ENCODE measurements around the gene UTP3.
"Not testable (repeated sequence)": the region's sequence is repeated elsewhere in the genome, so short reads cannot be mapped to it uniquely, and the experiment has no call there.

The UTP3 gene

DNA sequence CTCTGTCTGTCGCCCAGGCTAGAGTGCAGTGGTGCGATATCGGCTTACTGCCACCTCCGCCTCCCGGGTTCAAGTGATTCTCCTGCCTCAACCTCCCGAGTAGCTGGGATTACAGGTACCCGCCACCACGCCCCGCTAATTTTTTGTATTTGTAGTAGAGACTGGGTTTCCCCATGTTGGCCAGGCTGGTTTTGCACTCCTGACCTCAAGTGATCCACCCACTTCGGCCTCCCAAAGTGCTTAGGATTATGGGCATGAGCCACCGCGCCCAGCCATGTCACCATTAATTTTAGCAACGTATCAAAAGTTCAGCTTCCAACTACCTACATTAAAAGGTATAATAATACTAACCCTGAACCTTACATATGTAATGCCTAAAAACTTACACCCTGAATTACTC, 940 bp upstream of the UTP3 start:
- no peak for DNase-seq (ENCODE audit: low spot score)

DNA sequence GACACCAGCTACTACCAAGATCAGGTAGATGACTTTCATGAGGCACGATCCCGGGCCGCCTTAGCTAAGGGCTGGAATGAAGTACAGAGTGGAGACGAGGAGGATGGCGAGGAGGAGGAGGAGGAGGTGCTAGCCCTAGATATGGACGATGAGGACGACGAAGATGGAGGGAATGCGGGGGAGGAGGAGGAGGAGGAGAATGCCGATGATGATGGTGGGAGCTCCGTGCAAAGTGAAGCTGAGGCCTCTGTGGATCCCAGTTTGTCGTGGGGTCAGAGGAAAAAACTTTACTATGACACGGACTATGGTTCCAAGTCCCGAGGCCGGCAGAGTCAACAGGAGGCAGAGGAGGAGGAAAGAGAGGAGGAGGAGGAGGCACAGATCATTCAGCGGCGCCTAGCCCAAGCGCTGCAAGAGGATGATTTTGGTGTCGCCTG, 481 bp downstream of the UTP3 start:
- no peak for DNase-seq (ENCODE audit: low spot score)

DNA sequence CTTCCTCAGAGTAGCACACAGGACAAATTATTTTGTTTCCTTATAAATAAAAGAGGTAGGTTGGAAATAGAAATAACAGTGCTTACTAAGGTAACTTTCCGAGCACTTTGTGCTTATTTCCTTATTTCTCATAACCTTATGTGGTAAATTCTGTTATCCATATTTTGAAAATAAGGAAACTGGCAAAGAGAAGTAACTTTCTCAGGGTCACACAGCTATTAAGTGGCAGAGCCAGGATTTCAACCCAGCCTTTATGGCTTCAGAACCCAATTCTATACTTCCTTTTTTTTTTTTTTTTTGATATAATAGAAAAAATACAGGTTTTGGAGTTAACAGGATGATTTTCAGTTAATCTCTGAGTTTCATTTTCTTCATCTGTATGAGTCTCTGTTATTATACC, 3.3 kb downstream of the UTP3 start:
- DNase-seq (ENCODE audit: low spot score) = no peak

DNA sequence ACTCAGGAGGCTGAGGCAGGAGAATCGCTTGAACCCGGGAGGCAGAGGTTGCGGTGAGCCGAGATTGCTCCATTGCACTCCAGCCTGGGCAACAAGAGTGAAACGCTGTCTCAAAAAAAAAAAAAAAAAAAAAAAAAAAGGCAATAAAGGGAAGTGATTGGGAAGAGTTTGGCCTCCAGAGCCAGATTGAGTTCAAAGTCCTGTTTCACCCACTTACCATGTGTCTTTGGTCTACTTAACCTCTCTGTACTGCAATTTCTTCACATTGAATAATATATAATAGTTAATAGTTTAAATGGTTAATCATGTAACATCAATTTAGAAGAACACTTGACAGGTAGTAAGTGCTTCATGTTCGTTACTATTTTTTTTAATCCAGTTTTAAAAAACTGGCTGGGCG, 6.3 kb downstream of the UTP3 start:
- not testable (repeated sequence) for DNase-seq (ENCODE audit: low spot score)

DNA sequence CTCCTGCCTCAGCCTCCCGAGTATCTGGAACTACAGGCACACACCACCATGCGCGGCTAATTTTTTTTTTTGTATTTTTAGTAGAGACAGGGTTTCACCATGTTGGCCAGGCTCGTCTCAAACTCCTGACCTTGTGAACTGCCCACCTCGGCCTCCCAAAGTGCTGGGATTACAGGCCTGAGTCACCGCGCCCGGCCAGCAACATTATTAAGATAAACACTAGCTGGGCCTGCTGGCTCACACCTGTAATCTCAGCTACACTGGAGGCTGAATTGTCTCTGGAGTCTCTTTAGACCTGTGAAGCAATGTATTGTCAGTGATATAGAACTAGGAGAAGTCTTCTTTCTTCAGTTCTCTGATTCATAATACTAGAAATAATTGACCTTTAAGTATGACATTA, 10.1 kb downstream of the UTP3 start:
- not testable (repeated sequence) for DNase-seq (ENCODE audit: low spot score)

DNA sequence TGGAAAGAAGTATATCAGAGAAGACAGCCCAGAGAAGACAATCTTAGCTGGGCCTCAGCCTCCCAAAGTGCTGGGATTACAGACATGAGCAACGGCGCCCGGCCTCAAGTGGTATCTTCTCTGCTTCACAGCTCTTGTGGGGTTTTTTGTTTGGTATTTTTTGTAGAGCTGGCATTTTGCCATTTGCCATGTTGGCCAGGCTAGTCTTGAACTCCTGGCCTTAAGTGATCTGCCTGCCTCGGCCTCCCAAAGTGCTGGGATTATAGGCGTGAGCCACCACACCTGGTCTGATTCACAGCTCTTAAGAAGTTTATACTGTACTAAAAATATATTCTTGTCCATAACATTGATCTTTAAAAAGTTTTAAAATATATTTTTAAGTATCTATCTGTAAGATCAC, 12.4 kb downstream of the UTP3 start:
- no peak for DNase-seq (ENCODE audit: low spot score)

DNA sequence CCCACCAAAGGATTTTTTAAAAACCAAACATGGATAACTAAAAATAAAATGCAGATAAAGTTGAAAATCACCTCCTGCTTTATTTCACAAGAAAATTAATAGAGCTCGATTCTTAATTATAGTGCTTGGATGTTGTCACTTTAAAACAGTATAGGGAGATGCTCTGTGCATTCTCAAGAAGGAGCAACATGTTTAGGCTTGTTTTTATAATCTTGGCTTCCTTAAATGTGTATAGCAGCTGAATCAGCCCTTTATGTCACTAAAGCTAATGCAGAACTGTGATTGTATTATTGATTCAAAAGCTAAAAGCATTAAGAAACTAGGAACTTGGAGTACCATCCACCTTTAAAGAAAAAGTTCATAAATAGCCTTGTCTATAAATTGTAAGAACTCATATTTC, 12.9 kb downstream of the UTP3 start:
- no peak for DNase-seq (ENCODE audit: low spot score)

DNA sequence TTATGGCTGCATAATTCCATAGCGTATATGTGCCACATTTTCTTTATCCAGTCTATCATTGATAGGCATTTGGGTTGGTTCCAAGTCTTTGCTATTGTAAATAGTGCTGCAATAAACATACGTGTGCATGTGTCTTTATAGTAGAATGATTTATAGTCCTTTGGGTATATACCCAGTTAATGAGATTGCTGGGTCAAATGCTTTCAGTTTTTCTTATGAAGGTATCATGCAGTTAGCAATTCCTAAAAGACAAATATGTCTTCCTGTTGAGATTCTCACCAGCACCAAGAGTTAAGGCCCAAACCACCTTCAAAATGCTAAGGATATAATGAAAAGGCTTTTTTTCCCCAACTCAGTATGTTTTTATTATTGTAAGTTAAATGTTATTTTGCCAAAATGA, 14.3 kb downstream of the UTP3 start:
- DNase-seq (ENCODE audit: low spot score) = not testable (repeated sequence)

DNA sequence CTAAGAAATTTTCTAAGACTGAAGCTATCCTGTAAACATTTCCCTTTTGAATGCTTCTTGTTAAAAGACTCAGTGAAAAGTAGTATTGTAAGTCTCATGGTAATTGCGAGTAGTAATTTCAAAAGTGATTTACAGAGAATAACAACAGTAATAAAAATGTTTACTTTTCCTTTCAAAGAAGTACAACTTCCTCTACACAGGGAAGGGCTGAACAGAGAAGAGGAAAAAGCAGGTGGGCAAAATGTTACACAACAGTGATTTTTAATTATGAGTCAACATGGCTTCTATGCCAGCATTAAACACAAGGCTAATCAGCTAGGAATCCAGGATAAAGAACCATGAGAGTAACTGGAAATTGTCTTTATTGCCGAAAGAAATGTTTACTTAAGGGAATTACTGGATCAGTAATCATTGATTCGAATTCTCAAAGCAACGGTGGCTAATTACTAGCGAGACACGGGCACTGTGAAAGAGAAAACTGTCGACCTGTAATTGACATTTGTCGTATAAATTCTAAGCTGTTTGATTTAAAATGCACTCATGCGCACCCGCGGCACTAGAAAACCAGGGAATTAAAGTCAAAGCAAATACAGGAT, 15.4 kb downstream of the UTP3 start:
- DNase-seq (ENCODE audit: low spot score) = no peak

DNA sequence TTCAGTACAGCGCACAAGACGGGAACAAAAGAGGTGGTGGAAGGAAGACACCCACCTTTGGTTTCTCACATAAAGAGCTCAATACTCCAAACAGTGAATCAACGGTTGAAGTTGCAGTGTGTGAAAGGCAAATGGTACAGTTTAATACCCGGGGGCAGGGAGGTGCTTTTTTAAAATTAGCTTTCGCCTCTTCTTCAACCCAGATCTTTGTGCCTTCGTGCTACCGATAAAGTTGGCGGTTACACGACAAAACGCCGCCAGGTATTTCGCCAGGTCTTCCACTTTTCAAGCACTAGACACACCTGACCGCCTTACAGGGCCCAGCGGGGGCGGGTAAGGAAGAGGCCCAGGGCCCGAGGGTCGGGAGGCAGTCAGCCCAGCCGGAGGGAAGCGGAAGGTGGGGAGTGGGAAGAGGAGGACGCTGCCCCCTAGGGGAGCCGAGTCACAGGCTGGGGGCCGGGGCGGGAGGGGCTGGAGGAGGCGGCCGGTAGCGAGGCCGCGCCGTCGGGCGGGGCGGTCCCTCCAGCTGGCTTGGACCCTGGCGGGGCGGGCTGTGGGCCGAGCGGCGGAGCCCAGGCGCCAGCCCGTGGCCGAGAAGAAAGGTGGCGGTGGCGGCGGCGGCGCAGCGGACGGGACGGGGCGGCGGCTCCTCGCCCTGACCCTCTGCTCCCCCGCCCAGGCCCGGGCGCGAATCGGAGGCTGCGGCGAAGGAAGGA, 16.0 kb downstream of the UTP3 start:
- DNase-seq (ENCODE audit: low spot score) = peak; percentile 89

DNA sequence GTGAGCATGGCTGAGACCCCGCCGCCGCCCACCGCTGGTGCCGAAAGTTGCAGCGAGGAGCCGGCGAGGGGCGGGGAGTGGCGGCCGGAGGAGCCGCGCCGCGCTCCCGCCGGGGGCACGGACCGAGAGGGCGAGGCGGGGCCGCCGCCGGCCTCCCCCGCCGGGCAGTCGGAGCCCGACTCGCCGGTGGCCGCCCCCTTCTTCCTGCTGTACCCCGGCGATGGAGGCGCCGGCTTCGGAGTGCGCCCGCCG, 16.5 kb downstream of the UTP3 start:
- no peak for DNase-seq (ENCODE audit: low spot score)

DNA sequence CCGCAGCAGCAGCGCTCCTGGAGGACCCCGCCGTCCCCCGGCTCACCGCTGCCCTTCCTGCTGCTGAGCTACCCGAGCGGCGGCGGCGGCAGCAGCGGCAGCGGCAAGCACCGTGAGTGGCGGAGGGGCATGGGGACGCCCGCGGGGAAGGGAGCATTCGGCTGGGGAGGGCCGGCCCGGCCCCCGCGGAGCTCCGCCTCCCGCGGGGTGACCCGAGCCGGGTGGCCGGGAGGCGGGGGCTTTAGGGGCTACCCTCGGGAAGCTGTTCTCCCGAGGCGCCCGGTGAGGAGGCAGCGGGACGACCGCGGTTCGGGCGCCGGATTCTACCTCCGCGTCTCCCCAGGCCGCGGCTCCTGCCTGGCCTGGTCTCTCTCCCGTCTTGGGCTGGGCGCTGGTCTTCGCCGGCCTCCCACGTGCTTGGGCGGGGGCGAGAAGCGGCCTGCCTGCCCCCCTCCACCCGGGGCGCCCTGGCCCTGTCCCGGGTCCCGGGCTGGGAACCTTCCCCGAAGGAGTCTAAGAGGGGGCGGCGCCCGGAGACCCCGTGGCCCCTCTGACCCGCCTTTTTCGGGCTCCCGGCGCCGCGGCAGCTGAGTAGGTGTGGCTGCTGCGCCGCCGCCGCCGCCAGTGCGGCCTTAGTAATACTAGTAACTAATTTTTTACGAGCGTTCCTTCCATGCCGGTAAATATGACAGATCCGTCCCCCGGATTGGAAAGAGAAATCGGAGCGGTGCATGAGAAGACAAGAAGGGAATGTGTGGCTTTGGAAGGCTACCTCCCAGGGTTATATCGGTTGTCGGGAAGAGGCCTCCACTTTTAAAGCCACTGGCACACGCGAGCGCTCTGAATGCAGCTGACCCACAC, 17.1 kb downstream of the UTP3 start:
- DNase-seq (ENCODE audit: low spot score) = peak; percentile 85

DNA sequence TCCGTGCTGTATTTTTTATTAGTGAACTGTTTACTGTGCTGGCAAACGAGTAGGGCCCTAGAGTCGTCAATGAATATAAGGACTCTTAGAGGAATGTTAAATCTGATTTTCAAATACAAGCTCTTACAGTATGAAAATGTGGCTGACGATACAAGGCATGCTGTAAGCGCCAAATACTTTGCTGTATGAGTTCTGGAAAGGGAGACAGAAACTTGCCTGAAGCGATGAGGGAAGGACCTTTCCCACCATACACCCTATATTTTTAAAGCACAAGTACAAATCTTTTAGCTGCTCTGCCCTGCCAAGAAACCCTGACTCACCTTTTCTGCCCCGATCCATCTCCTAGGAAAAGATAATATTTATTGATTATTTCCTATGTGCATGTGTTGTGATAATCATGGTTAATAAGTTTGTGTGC, 17.7 kb downstream of the UTP3 start:
- DNase-seq (ENCODE audit: low spot score) = no peak

DNA sequence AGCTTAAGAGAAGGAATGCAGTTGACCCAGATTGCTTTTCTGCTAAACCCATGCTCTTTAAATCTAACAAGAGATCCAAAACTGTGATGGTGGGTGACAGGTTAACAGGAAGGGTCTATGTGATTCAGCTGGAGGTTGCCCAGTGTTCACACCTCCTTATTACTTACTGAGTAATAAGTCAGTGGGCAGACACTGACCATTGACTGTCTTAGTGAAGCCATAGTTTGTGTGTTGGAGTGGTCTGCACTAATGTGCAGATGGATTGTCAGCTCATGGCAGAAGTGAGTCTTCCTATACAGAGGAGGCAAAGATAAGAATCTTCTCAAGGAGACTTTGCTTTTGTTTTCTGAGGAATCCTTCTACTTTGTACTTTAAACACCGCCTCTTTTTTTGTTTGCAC, 18.2 kb downstream of the UTP3 start:
- no peak for DNase-seq (ENCODE audit: low spot score)

DNA sequence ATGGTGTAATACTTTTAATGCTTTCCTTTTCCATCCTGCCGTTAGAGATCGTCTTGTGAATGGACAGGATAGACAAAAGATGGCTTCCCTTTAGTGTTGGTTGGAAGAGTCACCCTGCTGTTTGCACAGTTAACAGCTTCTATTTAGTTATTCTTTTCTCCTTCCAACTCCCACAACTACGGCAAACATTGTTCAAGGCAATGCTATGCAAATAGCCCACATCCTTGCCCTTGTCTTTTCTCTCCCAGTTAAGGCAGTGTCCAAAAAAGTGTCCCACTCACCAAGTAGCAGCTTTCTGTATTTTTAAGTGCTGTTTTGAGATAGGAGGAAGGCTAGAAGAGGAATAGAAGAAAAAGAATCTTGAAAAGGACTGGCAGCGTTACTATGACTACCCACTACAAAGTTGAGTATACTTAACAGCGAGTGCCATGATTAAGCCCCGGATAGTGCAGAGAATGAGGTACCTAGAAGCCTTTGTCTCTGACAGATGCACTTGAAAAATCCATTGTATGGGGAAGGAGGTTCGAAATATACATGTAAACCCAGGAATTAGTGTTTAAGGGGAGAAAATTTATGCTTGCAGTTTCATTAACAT, 21.4 kb downstream of the UTP3 start:
- no peak for DNase-seq (ENCODE audit: low spot score)

DNA sequence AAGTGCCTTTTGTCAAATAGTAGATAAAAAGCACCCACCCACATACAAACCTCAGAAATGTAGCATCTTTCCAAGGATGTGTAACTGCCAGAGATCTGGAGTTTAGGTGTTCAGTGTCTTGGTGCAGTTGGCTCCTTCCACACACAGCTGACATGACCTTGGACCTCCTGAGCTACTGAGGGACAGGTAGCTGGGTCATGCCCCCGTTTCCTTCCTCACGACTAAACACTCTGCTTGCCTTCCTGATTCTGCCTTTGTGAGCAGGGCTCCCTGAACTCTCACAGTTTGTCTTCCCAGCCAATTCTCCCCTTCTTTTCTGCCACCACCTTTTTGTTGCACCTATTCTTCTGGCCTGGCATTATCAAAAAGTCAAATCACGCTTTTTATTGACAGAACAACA, 23.3 kb downstream of the UTP3 start:
- DNase-seq (ENCODE audit: low spot score) = no peak

DNA sequence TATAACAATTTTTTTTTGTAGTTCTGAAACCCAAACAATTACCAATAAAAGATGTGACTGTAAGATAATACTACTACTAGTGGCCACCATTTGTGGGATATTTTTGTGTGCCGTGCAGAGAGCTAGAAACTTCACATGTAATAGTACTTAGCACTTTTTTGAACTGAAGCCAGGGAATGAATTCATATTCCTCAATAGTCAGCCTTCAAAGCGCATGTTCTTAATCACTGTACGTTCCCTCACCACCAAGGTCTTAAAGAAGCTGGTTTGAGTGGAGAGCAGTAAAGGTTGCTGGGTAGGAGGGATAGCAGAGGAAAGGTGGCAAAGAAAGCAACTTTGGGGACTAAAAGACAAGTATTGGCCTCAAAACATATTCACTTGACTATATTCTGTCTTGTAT, 23.8 kb downstream of the UTP3 start:
- no peak for DNase-seq (ENCODE audit: low spot score)

DNA sequence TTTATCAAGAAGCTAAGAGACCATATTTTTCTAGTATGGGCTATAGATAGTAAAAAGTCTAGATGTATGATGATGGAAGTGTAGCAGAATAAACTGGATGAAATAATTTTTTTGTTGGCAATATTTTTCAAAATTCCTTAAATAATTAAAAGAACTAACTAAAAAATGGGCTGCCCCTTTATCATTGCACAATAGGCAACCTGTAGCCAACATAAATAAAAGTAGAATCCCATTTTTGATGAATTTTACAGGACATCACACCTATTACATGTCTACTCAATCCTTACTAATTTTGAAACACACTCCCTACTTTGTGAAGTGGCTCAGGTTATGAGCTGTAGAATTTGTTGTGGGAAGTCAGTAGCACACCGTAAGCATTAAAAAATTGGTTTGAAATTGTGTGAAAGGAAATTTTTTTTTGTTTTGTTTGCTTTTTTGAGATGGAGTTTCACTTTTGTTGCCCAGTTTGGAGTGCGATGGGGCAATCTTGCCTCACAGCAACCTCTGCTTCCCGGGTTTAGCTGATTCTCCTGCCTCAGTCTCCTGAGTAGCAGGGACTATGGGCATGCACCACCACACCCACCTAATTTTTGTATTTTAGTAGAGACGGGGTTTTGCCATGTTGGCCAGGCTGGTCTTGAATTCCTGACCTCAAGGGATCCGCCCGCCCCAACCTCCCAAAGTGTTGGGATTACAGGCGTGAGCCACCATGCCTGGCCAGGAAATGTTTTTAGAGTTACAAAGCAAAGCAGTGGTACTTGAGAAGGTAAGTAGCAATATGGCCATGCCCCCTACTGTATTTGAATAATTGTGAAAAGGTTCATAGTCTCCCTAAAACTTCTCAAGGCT, 24.5 kb downstream of the UTP3 start:
- DNase-seq (ENCODE audit: low spot score) = no peak

DNA sequence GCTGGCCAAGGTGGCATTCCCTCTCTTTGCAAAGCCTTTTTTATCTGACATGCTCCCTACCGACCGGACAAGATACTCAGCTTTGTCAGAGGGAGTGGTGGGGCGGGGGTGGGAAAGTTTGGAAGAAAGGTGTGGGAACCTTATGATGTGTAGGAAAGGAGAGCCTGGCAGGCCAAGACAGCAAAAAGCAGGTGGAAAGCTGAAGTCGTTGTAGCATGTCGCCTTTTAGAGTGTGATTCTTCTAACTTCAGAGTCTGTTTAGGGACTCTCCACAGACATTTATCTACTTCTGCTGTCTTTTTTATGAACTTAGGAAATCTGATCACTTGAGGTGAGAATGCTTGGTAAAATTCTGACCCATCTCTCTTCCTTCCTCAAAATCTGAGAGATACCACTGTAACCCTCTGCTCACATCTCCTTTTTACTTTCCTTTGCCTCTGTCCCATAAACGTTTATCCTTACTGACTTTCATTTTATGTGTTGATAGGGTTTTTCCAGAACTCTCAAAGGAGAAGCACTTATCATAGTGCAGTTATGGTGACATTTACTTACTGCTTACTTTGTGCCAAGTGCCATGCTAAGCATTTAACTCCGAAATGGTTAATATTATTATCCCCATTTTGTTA, 25.2 kb downstream of the UTP3 start:
- no peak for DNase-seq (ENCODE audit: low spot score)

DNA sequence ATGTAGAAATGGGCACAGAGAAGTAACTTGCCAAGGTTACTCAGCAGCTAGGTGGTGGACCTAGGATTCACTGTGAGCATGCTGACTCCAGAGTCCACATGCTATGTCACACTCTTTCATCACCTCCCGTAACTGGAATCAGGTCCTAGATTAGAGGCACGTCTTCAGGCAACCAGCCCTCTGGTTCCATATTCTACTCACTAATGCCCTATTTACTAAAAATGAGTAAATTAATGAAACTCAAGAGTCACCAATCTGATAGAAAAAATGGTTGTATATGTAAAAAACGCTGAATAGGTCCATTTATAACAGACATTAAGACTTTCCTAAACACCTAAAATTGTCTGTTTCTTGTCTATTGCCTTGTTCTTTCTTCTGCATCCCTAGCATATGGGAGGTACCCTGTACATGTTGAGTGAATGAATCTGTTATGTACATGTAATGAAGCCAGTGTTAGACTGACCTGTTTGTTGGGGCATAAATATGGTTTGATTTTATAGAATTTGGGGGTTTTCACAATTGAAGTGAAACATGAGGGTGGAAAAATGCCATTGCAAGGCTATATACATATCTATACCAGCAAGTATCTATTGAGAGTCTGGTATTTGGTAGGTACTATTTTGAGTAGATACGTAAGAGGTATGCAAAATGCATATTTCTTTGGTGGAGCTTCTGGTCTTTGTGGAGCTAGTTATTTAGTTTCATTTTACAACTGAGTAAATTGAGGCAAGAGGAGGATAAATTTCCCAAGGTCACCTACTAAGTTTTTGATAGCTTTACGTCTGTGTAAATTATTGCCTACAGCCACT, 26.0 kb downstream of the UTP3 start:
- no peak for DNase-seq (ENCODE audit: low spot score)

DNA sequence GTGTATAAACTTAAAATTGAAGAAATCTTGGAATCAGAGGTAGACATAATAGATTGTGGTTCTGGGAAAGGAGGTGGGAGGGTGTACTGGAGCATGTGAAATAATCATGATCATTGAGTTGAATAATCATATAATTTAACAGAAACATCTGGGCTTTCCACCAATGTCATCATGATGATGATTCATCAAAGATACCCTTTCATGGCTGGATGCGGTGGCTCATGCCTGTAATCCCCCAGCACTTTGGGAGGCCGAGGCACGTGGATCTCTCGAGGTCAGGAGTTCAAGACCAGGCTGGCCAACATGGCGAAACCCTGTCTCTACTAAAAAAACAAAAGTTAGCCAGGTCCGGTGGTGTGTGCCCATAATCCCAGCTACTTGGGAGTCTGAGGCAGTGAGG, 26.8 kb downstream of the UTP3 start:
- no peak for DNase-seq (ENCODE audit: low spot score)
